HepG2 (cell line): ENCODE data around the gene SZRD1.

ENCODE experiments used
- CREB3 ChIP-seq: sonication (generic); formaldehyde crosslinking; IDR thresholded peaks from 2 replicates; pipeline ENCODE4 v1.5.0; 2020; ENCODE audit warnings: missing genetic modification reagents
- ETS1 ChIP-seq: sonication (generic); formaldehyde crosslinking; IDR thresholded peaks from 2 replicates; pipeline ENCODE4 v1.4.0; 2020; ENCODE audit warnings: missing genetic modification reagents
- HNRNPUL1 ChIP-seq: fragments of 200-400 bp; formaldehyde crosslinking; IDR thresholded peaks from 2 replicates; pipeline ENCODE4 v1.6.1; 2017; ENCODE audit warnings: low read depth, mild to moderate bottlenecking, low read length, moderate library complexity
- IRX3 ChIP-seq: sonication (generic); formaldehyde crosslinking; IDR thresholded peaks from 2 replicates; pipeline ENCODE4 v1.8.1; 2023; ENCODE audit warnings: mild to moderate bottlenecking, low read depth, missing genetic modification reagents, borderline replicate concordance
- MXI1 ChIP-seq: IDR thresholded peaks from 3 replicates; pipeline ENCODE4 v1.6.1; 2012; ENCODE audit warnings: low read depth, low read length, inconsistent platforms, borderline replicate concordance
- NCOA2 ChIP-seq: sonication (generic); formaldehyde crosslinking; IDR thresholded peaks from 2 replicates; pipeline ENCODE4 v1.8.0; 2022; ENCODE audit warnings: inconsistent platforms
- REST ChIP-seq, 2 experiments: IDR thresholded peaks; 2 replicates each; pipeline ENCODE4 v1.6.1; 2011 to 2012; ENCODE audit warnings: low read length in 2 of 2, borderline replicate concordance in 1 of 2, low read depth in 1 of 2, mild to moderate bottlenecking in 1 of 2, moderate library complexity in 1 of 2
- SOX13 ChIP-seq, 3 experiments: fragments of 450-650 bp in 1 of 3; sonication (generic) in 1 of 3; formaldehyde crosslinking in 1 of 3; IDR thresholded peaks in 2 of 3; conservative IDR thresholded peaks in 1 of 3; 2 replicates each; pipeline versions ENCODE4 v1.5.0 to v1.6.1; 2016 to 2020; ENCODE audit warnings: antibody characterized with exemption in 1 of 3, mild to moderate bottlenecking in 1 of 3, missing compliant biosample characterization in 1 of 3, missing genetic modification reagents in 1 of 3, moderate library complexity in 1 of 3
- TIGD3 ChIP-seq: sonication (generic); formaldehyde crosslinking; IDR thresholded peaks from 2 replicates; pipeline ENCODE4 v1.5.1; 2020; ENCODE audit warnings: mild to moderate bottlenecking, missing genetic modification reagents, borderline replicate concordance

GRCh38 chr1:16351994-16352841 is 14.8 kb upstream of the SZRD1 start, which contains the start of gene FBXO42:
- no peak for TF ChIP-seq TIGD3 (CRISPR knock-in tag)
- TF ChIP-seq HNRNPUL1: no peak
- TF ChIP-seq REST (IDR thresholded peaks at IDR 0.05; ENCODE audit: borderline replicate concordance in 1 of 2, low read depth in 1 of 2, low read length in 2 of 2): no peak
- TF ChIP-seq IRX3 (CRISPR knock-in tag): peak; percentile 80; the same call in 1 of the 2 replicates
- TF ChIP-seq SOX13 (IDR thresholded peaks at IDR 0.05): no peak
- peak in 1 of 2 experiments; percentile 37; a peak in 1 of 4 replicates for TF ChIP-seq SOX13 (CRISPR knock-in tag; conservative IDR thresholded peaks at IDR 0.05 in 1 of 2, IDR thresholded peaks at IDR 0.05 in 1 of 2)
- TF ChIP-seq CREB3 (CRISPR knock-in tag): peak; percentile 63; the same call in 1 of the 2 replicates
- TF ChIP-seq NCOA2 (CRISPR knock-in tag): peak; percentile 34; the same call in 1 of the 2 replicates
- TF ChIP-seq ETS1 (CRISPR knock-in tag): no peak; the same call in 1 of the 2 replicates
- TF ChIP-seq MXI1: peak; percentile 57; the same call in 1 of the 3 replicates
